OCI-LY3 (cell line): Measurements from ENCODE around the gene ART1.

Source experiments
- CTCF ChIP-seq: fragments of 200-600, 300-600 bp; sonication (generic); IDR thresholded peaks from 2 replicates; pipeline ENCODE4 v1.5.1; 2014; ENCODE audit warnings: antibody characterized with exemption, low read length, low read depth
- EZH2phosphoT487 ChIP-seq: fragments of 200-600 bp; shearing (Covaris generic); IDR thresholded peaks from 2 replicates; pipeline ENCODE4 v1.6.1; 2018; ENCODE audit warnings: antibody characterized with exemption, mixed run types, low read depth

DNA sequence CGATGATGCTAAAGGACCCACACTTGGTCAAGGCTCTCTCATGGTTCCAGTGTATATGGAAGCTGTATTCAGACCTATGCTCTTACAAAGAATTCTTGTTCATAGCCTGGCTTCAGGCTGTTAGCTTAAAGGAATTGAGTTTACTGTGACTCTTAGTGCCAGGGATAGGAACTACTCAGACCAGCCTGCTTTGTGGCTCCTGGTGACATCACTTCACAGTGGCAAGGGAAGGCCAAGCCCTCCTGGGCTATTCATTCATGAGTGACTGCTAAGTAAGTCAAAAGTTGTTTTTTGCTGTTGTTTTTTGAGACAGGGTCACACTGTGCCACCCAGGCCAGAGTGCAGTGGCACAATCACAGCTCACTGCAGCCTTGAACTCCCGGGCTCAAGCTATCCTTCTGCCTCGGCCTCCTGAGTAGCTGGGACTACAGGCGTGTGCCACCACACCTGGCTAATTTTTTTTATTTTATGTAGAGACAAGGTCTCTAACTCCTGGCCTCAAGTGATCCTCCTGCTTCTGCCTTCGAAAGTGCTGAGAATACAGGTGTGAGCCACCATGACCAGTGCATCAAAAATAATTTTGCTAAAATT, 12.8 kb upstream of the ART1 start:
- TF ChIP-seq CTCF: no peak
- no peak for TF ChIP-seq EZH2phosphoT487
